Endothelial cell of umbilical vein (primary cell): ENCODE results near the gene IRS1.

Source experiments
- CTCF ChIP-seq, 2 donors: IDR thresholded peaks; 1 replicate in 1 of 2; 2 replicates in 1 of 2; pipeline ENCODE4 v1.5.1; 2011; ENCODE audit warnings: low read length in 2 of 2, mild to moderate bottlenecking in 2 of 2, moderate library complexity in 2 of 2, control low read depth in 1 of 2, inconsistent platforms in 1 of 2, low read depth in 1 of 2; ENCODE audit not compliant: insufficient read depth in 1 of 2; ENCODE audit errors: extremely low read depth in 1 of 2
- EZH2 ChIP-seq: IDR thresholded peaks from 2 replicates; pipeline ENCODE4 v1.6.1; 2012; ENCODE audit warnings: borderline replicate concordance, low read depth, mild to moderate bottlenecking, moderate library complexity, low read length, inconsistent platforms; ENCODE audit not compliant: severe bottlenecking
- POLR2AphosphoS5 ChIP-seq: IDR thresholded peaks from 2 replicates; pipeline ENCODE4 v1.6.1; 2012; ENCODE audit warnings: low read depth, mild to moderate bottlenecking, control low read depth, low read length, moderate library complexity; ENCODE audit not compliant: insufficient read depth

- TF ChIP-seq CTCF (IDR thresholded peaks at IDR 0.05; ENCODE audit: extremely low read depth in 1 of 2, insufficient read depth in 1 of 2, low read depth in 1 of 2, low read length in 2 of 2) (no peak), POLR2AphosphoS5 (no peak), EZH2 (no peak)
These were observed 43.5 kb downstream of the IRS1 start for GRCh38 chr2:226756131-226756530.
